ENCODE data around the gene ABHD13.
"Not testable (repeated sequence)": the region's sequence is repeated elsewhere in the genome, so short reads cannot be mapped to it uniquely, and the experiment has no call there.

The ABHD13 gene

GRCh38 chr13:108225440-108225839 is 7.2 kb downstream of the ABHD13 start:
- no peak for DNase-seq

GRCh38 chr13:108226184-108226583 is 8.0 kb downstream of the ABHD13 start:
- no peak for DNase-seq

- no peak for DNase-seq
These were observed 9.6 kb downstream of the ABHD13 start for GRCh38 chr13:108227651-108228272.

GRCh38 chr13:108230377-108230776 is 12.2 kb downstream of the ABHD13 start:
- no peak for DNase-seq

GRCh38 chr13:108249150-108249549 is 31.0 kb downstream of the ABHD13 start:
- DNase-seq: no peak

- DNase-seq: no peak
These were observed 39.1 kb downstream of the ABHD13 start for GRCh38 chr13:108257248-108257647.

GRCh38 chr13:108263621-108264355 is 45.6 kb downstream of the ABHD13 start:
- DNase-seq: no peak

- DNase-seq: no peak
These were observed 48.3 kb downstream of the ABHD13 start for GRCh38 chr13:108266321-108266990.

- DNase-seq: no peak
These were observed 49.2 kb downstream of the ABHD13 start for GRCh38 chr13:108267347-108267746.

GRCh38 chr13:108267855-108268254 is 49.7 kb downstream of the ABHD13 start:
- DNase-seq: not testable (repeated sequence)

- DNase-seq: no peak
These were observed 50.4 kb downstream of the ABHD13 start for GRCh38 chr13:108268466-108269112.

GRCh38 chr13:108269601-108270328 is 51.6 kb downstream of the ABHD13 start, which contains the start of gene TNFSF13B:
Gene TNFSF13B (plus strand): TSS chr13:108269718. CDS start chr13:108269896, 178 bp downstream.
- DNase-seq: no peak

GRCh38 chr13:108270442-108270841 is 52.2 kb downstream of the ABHD13 start:
- no peak for DNase-seq

- DNase-seq: no peak
These were observed 54.1 kb downstream of the ABHD13 start for GRCh38 chr13:108272333-108272732.

- DNase-seq: no peak
These were observed 55.4 kb downstream of the ABHD13 start for GRCh38 chr13:108273429-108274118.

- no peak for DNase-seq
These were observed 56.5 kb downstream of the ABHD13 start for GRCh38 chr13:108274718-108275117.

- no peak for DNase-seq
These were observed 57.9 kb downstream of the ABHD13 start for GRCh38 chr13:108276060-108276459.

GRCh38 chr13:108278466-108278865 is 60.3 kb downstream of the ABHD13 start:
- DNase-seq: no peak

GRCh38 chr13:108281901-108282300 is 63.7 kb downstream of the ABHD13 start:
- no peak for DNase-seq

GRCh38 chr13:108283110-108283509 is 64.9 kb downstream of the ABHD13 start:
- no peak for DNase-seq

All from NCI-H2029 (cell line).